ENCODE data around the gene HNRNPLL. TPM values are rescaled to one million over a fixed set of nuclear protein-coding genes. Genes with fewer than 3 reads are reported as not detected.

The HNRNPLL gene
- total and polyA plus RNA-seq, 2 of the 13 experiments (the other 11 are each of a cell fraction or from before 2014, with no cell fraction given) = 49.4 to 103 TPM

GRCh38 chr2:38602732-38603401 lies at the start of gene HNRNPLL (continued):
- TF ChIP-seq ZNF691 (CRISPR knock-in tag; IDR thresholded peaks at IDR 0.05; ENCODE audit: borderline replicate concordance, low read depth) = peak; percentile 82; the same call in 1 of the 2 replicates
- TF ChIP-seq ZNF230 (CRISPR knock-in tag; IDR thresholded peaks at IDR 0.05) = peak; percentile 81; the same call in 1 of the 2 replicates
- TF ChIP-seq NFRKB (IDR thresholded peaks at IDR 0.05) = no peak
- TF ChIP-seq RFX1 (IDR thresholded peaks at IDR 0.05) = no peak
- TF ChIP-seq, protein P1, sequence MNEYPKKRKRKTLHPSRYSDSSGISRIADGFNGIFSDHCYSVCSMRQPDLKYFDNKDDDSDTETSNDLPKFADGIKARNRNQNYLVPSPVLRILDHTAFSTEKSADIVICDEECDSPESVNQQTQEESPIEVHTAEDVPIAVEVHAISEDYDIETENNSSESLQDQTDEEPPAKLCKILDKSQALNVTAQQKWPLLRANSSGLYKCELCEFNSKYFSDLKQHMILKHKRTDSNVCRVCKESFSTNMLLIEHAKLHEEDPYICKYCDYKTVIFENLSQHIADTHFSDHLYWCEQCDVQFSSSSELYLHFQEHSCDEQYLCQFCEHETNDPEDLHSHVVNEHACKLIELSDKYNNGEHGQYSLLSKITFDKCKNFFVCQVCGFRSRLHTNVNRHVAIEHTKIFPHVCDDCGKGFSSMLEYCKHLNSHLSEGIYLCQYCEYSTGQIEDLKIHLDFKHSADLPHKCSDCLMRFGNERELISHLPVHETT (CRISPR knock-in tag; conservative IDR thresholded peaks at IDR 0.05) = peak; percentile 94
- 0 out of 2 replicates have a peak, but pooled peaks have one; percentile 47 for TF ChIP-seq ZNF720 (CRISPR knock-in tag; IDR thresholded peaks at IDR 0.05)
- TF ChIP-seq FOXM1 (CRISPR knock-in tag; IDR thresholded peaks at IDR 0.05) = no peak
- peak; percentile 91 for TF ChIP-seq ZSCAN20 (CRISPR knock-in tag; IDR thresholded peaks at IDR 0.05; ENCODE audit: borderline replicate concordance)
- TF ChIP-seq, protein P2, sequence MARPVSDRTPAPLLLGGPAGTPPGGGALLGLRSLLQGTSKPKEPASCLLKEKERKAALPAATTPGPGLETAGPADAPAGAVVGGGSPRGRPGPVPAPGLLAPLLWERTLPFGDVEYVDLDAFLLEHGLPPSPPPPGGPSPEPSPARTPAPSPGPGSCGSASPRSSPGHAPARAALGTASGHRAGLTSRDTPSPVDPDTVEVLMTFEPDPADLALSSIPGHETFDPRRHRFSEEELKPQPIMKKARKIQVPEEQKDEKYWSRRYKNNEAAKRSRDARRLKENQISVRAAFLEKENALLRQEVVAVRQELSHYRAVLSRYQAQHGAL (CRISPR knock-in tag; IDR thresholded peaks at IDR 0.05; ENCODE audit: not compliant biosample characterization) = peak; percentile 63
- TF ChIP-seq, protein P3, sequence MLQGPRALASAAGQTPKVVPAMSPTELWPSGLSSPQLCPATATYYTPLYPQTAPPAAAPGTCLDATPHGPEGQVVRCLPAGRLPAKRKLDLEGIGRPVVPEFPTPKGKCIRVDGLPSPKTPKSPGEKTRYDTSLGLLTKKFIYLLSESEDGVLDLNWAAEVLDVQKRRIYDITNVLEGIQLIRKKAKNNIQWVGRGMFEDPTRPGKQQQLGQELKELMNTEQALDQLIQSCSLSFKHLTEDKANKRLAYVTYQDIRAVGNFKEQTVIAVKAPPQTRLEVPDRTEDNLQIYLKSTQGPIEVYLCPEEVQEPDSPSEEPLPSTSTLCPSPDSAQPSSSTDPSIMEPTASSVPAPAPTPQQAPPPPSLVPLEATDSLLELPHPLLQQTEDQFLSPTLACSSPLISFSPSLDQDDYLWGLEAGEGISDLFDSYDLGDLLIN (CRISPR knock-in tag; IDR thresholded peaks at IDR 0.05; ENCODE audit: borderline replicate concordance) = 0 out of 2 replicates have a peak, but pooled peaks have one; percentile 46
- TF ChIP-seq KAT8 (CRISPR knock-in tag; IDR thresholded peaks at IDR 0.05) = peak; percentile 87
- TF ChIP-seq ZNF350 (CRISPR knock-in tag; IDR thresholded peaks at IDR 0.05; ENCODE audit: borderline replicate concordance, low read depth) = peak; percentile 93; the same call in 1 of the 2 replicates
- TF ChIP-seq MED13 (CRISPR knock-in tag; IDR thresholded peaks at IDR 0.05) = peak; percentile 96
- peak; percentile 22; the same call in 1 of the 2 replicates for TF ChIP-seq ZKSCAN1 (IDR thresholded peaks at IDR 0.05; ENCODE audit: low read length)
- TF ChIP-seq TOE1 (CRISPR knock-in tag; IDR thresholded peaks at IDR 0.05) = no peak; the same call in none of the 2 replicates
- TF ChIP-seq SP140L (CRISPR knock-in tag; IDR thresholded peaks at IDR 0.05; ENCODE audit: borderline replicate concordance) = peak; percentile 82; the same call in 1 of the 2 replicates
- no peak for TF ChIP-seq MATR3 (CRISPR knock-in tag; IDR thresholded peaks at IDR 0.05)
- no peak for TF ChIP-seq IRX3 (CRISPR knock-in tag; IDR thresholded peaks at IDR 0.05; ENCODE audit: borderline replicate concordance, low read depth)
- TF ChIP-seq ZNF101 (CRISPR knock-in tag; IDR thresholded peaks at IDR 0.05; ENCODE audit: borderline replicate concordance, low read depth) = no peak; the same call in 1 of the 2 replicates
- no peak for TF ChIP-seq NFIC (IDR thresholded peaks at IDR 0.05; ENCODE audit: low read length)
- TF ChIP-seq, protein P4, sequence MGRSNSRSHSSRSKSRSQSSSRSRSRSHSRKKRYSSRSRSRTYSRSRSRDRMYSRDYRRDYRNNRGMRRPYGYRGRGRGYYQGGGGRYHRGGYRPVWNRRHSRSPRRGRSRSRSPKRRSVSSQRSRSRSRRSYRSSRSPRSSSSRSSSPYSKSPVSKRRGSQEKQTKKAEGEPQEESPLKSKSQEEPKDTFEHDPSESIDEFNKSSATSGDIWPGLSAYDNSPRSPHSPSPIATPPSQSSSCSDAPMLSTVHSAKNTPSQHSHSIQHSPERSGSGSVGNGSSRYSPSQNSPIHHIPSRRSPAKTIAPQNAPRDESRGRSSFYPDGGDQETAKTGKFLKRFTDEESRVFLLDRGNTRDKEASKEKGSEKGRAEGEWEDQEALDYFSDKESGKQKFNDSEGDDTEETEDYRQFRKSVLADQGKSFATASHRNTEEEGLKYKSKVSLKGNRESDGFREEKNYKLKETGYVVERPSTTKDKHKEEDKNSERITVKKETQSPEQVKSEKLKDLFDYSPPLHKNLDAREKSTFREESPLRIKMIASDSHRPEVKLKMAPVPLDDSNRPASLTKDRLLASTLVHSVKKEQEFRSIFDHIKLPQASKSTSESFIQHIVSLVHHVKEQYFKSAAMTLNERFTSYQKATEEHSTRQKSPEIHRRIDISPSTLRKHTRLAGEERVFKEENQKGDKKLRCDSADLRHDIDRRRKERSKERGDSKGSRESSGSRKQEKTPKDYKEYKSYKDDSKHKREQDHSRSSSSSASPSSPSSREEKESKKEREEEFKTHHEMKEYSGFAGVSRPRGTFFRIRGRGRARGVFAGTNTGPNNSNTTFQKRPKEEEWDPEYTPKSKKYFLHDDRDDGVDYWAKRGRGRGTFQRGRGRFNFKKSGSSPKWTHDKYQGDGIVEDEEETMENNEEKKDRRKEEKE (IDR thresholded peaks at IDR 0.05) = no peak
